SIG-M5 treated with dmso at 0.1 percent for 504 hours (cell line): ENCODE results near the gene PRKN.
A peak's percentile ranks its signal among the peaks of the same experiment; 100 is the strongest.

Source experiments
- DNase-seq: peaks from one replicate; lab custom pipeline; 2025; ENCODE audit not compliant: unreplicated experiment; lab: John Stamatoyannopoulos, UW

The PRKN gene

DNA sequence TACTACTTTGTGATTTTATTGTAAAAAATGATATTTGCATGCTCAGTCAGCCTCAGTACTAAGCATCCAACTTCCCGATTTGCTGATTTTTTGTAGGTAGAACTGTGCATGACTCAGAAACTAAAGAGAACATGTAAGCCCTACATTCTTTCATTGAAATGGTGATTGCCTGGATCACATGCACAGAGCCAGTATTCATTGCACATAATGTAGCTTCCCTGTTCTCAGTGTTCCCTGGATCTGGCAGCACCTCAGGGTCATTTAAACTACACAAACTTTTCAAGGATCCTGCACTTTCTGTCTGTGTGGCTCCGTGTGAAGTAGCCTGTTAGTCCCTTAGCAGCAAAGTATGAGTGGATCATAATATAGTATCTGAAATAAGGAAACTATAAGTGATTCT lies 1030.8 kb downstream of the PRKN start:
- no peak for DNase-seq

- peak; percentile 0 for DNase-seq
Observed at GRCh38 chr6:161694995-161695394, 1032.6 kb downstream of the PRKN start.

GRCh38 chr6:161686655-161687054 lies 1040.9 kb downstream of the PRKN start:
- DNase-seq = no peak

- no peak for DNase-seq
Observed at GRCh38 chr6:161684731-161685475, 1042.7 kb downstream of the PRKN start.

- DNase-seq = no peak
Observed at GRCh38 chr6:161683400-161683799, 1044.2 kb downstream of the PRKN start.

GRCh38 chr6:161682982-161683381 lies 1044.6 kb downstream of the PRKN start:
- DNase-seq = no peak

DNA sequence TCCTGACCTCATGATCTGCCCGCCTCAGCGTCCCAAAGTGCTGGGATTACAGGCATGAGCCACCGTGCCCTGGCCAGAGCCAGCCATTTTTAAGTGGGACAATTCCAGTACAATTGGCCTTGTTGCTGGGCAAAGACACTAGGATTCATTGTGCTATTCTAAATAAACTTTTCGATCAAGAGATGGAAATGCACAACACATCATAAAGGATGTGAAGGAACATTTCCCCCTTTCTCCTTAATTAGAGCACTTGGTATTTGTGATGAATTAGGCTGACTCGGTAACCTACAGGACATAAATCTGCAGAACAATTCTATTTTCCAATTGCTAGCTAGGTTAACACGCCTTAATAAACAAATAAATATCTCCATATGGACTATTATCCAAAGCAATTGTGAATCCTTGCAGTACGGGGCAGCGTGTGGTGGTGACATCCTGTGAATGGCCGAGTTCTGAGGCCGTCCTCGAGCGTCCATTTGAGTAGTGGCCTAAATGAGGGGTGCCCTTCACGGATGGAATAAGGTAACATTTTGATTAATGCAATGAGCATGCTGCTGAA lies 1047.5 kb downstream of the PRKN start:
- no peak for DNase-seq

- DNase-seq = no peak
Observed at GRCh38 chr6:161677188-161677587, 1050.4 kb downstream of the PRKN start.

GRCh38 chr6:161676586-161676985 lies 1051.0 kb downstream of the PRKN start:
- DNase-seq = no peak

GRCh38 chr6:161674930-161675682 lies 1052.5 kb downstream of the PRKN start:
- DNase-seq = no peak

GRCh38 chr6:161673026-161673425 lies 1054.5 kb downstream of the PRKN start:
- DNase-seq = no peak

- no peak for DNase-seq
Observed at GRCh38 chr6:161671117-161671516, 1056.4 kb downstream of the PRKN start.

DNA sequence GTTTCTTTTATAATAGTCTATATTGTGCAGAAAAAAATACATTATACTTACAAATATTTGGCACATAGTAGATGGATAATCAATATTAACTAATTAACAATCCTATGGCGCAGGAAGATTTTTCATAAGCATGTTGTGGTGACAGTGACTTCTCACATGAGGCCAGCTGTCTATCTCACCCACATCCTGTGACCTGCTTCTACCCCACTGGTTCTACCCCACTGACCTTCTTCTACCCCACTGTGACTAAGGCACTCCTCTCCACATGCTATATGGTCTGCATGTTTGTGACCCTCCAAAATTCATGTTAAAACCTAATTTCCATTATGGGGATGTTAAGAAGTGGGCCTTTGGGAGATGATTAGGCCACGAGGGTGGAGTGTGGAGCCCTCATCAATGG lies 1058.9 kb downstream of the PRKN start:
- no peak for DNase-seq

GRCh38 chr6:161667957-161668356 lies 1059.6 kb downstream of the PRKN start:
- DNase-seq = no peak

DNA sequence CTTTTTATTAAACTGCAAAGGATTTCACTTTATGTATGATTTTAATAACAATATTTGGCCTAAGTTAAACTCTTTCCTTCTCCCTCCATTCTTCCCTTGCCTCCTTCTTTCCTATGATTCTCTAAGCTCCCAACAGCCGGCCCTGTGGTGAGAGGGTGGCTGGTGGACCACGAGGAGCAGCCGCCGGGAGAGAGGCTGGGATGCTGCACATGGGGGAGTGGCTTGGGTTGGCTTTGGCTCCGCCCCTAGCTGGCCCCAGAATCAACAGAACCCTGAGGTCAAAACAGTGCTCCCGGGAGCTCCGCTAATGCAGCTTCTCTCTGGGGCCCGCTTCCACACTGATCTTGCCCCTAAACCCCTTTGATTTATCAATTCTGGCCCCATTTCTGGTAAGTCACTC lies 1063.9 kb downstream of the PRKN start:
- no peak for DNase-seq

DNA sequence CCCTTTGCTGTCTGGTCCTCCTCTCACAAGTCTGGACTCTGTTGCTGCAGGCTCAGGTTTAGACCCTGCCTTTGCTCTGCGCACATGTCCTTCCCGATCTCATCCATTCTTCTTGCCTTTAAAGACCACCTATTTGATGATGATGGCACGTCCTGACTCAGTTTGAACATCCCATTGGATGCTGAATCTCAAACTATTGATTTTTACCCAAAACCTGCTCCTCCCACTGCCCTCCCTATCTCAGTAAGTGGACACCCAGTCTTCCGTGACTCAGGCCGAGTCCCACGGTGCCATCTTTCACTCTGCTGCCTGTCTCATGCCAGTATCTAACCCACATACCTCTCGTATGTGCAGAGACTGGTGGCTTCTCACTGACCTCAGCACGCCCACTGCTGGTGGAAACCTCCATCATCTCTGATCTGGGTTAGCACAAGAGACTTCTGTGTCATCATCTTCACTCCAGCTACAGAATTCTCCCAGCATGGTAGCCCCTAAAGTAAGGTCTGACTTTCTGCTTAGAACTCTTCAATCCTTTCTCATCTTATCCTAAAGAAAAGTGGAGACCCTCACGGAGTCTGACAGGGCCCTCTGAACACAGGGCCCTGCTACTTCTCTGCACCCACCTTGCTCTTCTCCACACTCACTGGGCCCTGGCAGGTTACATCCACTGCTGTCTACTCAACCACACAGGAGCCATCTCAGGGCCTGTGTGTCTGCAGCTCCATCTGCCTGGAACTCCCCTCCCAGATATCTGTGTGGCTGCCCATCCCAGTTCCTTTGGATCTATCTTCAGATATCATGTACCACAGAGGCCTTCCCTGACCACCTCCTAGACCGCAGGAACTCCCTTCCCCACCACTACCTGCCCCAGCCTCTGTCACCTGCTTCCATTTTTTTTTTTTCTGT lies 1066.6 kb downstream of the PRKN start:
- no peak for DNase-seq

DNA sequence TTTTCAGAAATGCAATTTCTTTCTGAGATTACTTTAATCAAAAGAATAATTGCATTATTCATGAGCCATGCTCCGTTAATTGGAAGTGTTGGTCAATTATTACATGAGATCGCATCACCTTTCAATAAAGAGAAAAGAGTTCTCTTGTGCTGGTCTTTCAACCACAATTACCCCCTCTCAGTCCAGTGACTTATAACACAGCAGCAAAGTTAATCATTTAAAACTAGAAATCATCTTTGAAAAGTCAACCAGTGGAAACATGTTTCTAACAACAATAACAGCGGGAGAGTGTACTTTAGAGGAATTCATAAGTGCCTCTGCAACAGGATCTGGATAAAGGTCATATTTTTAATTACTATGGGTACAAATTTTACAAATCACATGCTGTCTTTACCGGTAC lies 1069.4 kb downstream of the PRKN start:
- no peak for DNase-seq

DNA sequence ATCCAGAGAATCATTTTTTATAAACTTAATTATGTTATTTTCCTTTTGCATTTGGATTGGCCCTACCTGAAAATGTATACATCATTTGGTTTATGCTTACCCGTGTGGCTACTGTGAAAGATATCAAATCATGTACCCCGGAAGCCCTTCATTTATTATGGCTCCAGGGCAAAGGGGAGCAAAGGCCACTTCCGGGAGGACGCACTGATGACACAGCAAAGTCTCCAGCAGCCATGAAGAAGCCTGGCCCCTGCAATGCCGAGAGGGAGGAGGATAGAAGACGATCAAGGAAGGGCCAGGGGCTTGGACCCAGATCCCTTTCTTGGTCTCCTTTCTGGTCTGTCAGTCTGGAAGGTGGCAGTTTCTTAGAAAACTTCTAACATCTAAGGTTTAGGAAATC lies 1073.4 kb downstream of the PRKN start:
- DNase-seq = no peak

- DNase-seq = no peak
Observed at GRCh38 chr6:161651949-161652348, 1075.6 kb downstream of the PRKN start.

GRCh38 chr6:161649841-161650240 lies 1077.7 kb downstream of the PRKN start:
- DNase-seq = no peak

GRCh38 chr6:161649068-161649467 lies 1078.5 kb downstream of the PRKN start:
- no peak for DNase-seq
